ENCODE measurements around the gene KCNK10. TPM values are rescaled to one million over a fixed set of nuclear protein-coding genes. Genes with fewer than 3 reads are reported as not detected.
"Not testable (repeated sequence)": the region's sequence is repeated elsewhere in the genome, so short reads cannot be mapped to it uniquely, and the experiment has no call there.

Gene KCNK10
- total RNA-seq, 1 experiment from 2014 or later = 0.96 TPM

DNA sequence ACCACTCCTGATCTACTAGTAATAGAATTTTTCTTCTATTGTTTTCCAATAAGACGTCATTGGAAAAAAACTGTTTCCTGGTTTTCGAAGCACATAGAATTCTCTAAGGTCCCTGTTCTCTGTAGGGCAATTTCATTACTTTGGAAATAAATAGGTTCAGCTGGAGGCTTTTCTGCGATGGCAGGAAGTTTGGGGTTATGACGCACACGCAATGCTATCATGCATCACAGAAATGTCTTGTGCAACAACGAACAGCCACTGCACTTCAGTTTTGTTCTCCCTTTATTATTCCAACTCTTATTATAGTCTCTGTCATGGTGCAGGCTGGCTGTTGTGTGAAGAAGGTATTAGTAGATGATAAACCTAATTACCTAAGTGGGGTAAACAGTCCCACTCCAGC, 59.0 kb downstream of the KCNK10 start (continued):
- TF ChIP-seq E2F1 (CRISPR knock-in tag; IDR thresholded peaks at IDR 0.05) (no peak), ZNF396 (CRISPR knock-in tag; IDR thresholded peaks at IDR 0.05; ENCODE audit: borderline replicate concordance) (no peak), KAT7 (CRISPR knock-in tag; IDR thresholded peaks at IDR 0.05; ENCODE audit: borderline replicate concordance) (no peak), USF2 (CRISPR knock-in tag; IDR thresholded peaks at IDR 0.05) (no peak), ZNF138 (CRISPR knock-in tag; conservative IDR thresholded peaks at IDR 0.05) (no peak), JUN (CRISPR knock-in tag; IDR thresholded peaks at IDR 0.05) (no peak), IRF1 (CRISPR knock-in tag; IDR thresholded peaks at IDR 0.05) (no peak), ESRRA (CRISPR knock-in tag; IDR thresholded peaks at IDR 0.05; ENCODE audit: borderline replicate concordance) (no peak), MXD4 (CRISPR knock-in tag; IDR thresholded peaks at IDR 0.05; ENCODE audit: borderline replicate concordance) (no peak)

DNA sequence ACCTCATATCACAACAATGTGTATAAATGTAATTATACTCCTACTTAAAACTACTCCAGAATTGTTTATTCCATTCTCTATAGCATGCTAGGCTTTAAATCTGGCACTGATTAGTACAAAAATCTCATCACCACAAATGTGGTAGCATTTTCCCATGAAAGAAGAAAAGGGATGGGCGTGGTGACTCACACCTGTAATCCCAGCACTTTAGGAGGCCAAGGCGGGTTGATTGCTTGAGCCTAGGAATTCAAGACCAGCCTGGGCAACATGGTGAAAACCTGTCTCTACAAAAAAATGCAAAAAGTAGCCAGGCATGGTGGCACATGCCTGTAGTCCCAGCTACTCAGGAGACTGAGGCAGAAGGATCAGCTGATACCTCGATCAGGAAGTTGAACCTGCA, 61.8 kb downstream of the KCNK10 start:
- H3K4me1 Mint-ChIP-seq; CTCF ChIA-PET; H3K9me3 Mint-ChIP-seq; H3K27ac Mint-ChIP-seq; H3K4me3 Mint-ChIP-seq; ATAC-seq; POLR2A ChIA-PET; DNase-seq (ENCODE audit: low spot score); H3K27me3 Mint-ChIP-seq (ENCODE audit: low read depth); H3K36me3 Mint-ChIP-seq: not testable (repeated sequence)

- Mint-ChIP-seq H3K27me3 (ENCODE audit: low read depth) (no peaks in the 10 kb centered on the region; the same call in 1 of the 2 replicates), H3K4me1 (no peaks in the 10 kb centered on the region), H3K27ac (no peak overlapping the region), H3K36me3 (no peaks in the 10 kb centered on the region), H3K4me3 (no peak overlapping the region), H3K9me3 (no peaks in the 10 kb centered on the region)
- DNase-seq (ENCODE audit: low spot score) (no peak), ATAC-seq (no peak)
- POLR2A ChIA-PET = interaction anchor here (0.9 kb wide), 1 partner anchor 9 kb away, joined by 3 read pairs; no protein-coding TSS in a partner anchor
- CTCF ChIA-PET = interaction anchor here (0.7 to 2.5 kb wide), 2 partner anchors 69 to 489 kb away, joined by 3 to 12 read pairs; no protein-coding TSS in a partner anchor
- TF ChIP-seq, protein P1, sequence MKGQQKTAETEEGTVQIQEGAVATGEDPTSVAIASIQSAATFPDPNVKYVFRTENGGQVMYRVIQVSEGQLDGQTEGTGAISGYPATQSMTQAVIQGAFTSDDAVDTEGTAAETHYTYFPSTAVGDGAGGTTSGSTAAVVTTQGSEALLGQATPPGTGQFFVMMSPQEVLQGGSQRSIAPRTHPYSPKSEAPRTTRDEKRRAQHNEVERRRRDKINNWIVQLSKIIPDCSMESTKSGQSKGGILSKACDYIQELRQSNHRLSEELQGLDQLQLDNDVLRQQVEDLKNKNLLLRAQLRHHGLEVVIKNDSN (CRISPR knock-in tag; IDR thresholded peaks at IDR 0.05) = no peak
- TF ChIP-seq ZNF396 (CRISPR knock-in tag; IDR thresholded peaks at IDR 0.05; ENCODE audit: borderline replicate concordance) = no peak
- TF ChIP-seq ZNF263 (CRISPR knock-in tag; IDR thresholded peaks at IDR 0.05; ENCODE audit: low read depth) = no peak
- no peak for TF ChIP-seq IRF2 (CRISPR knock-in tag; IDR thresholded peaks at IDR 0.05; ENCODE audit: borderline replicate concordance, low read depth)
- no peak for TF ChIP-seq TCF7 (CRISPR knock-in tag; IDR thresholded peaks at IDR 0.05; ENCODE audit: low read depth)
- no peak for TF ChIP-seq ZNF317 (CRISPR knock-in tag; IDR thresholded peaks at IDR 0.05; ENCODE audit: borderline replicate concordance, low read depth)
- no peak for TF ChIP-seq MYBL2 (CRISPR knock-in tag; IDR thresholded peaks at IDR 0.05)
- no peak for TF ChIP-seq ZNF232 (CRISPR knock-in tag; IDR thresholded peaks at IDR 0.05)
- no peak for TF ChIP-seq ELF4 (CRISPR knock-in tag; IDR thresholded peaks at IDR 0.05; ENCODE audit: low read depth)
- no peak for TF ChIP-seq CREM (CRISPR knock-in tag; IDR thresholded peaks at IDR 0.05)
- TF ChIP-seq STAT6 (CRISPR knock-in tag; conservative IDR thresholded peaks at IDR 0.05; ENCODE audit: low read depth) = no peak
- TF ChIP-seq, protein P2, sequence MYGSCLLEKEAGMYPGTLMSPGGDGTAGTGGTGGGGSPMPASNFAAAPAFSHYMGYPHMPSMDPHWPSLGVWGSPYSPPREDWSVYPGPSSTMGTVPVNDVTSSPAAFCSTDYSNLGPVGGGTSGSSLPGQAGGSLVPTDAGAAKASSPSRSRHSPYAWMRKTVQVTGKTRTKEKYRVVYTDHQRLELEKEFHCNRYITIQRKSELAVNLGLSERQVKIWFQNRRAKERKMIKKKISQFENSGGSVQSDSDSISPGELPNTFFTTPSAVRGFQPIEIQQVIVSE (CRISPR knock-in tag; IDR thresholded peaks at IDR 0.05; ENCODE audit: borderline replicate concordance) = no peak
- no peak for TF ChIP-seq CREB1 (CRISPR knock-in tag; IDR thresholded peaks at IDR 0.05)
- no peak for TF ChIP-seq E2F4 (CRISPR knock-in tag; IDR thresholded peaks at IDR 0.05; ENCODE audit: borderline replicate concordance, low read depth)
- no peak for TF ChIP-seq E2F5 (CRISPR knock-in tag; IDR thresholded peaks at IDR 0.05)
Observed at GRCh38 chr14:88258021-88258420, 65.0 kb downstream of the KCNK10 start.
